K562 (cell line): ENCODE results near the gene DPH7. TPM values are rescaled to one million over a fixed set of nuclear protein-coding genes. Genes with fewer than 3 reads are reported as not detected.
A peak's percentile ranks its signal among the peaks of the same experiment; 100 is the strongest.

Experiments
- ATF7 ChIP-seq: fragments of 450-650 bp; IDR thresholded peaks from 2 replicates; pipeline ENCODE4 v1.7.1; 2014; ENCODE audit warnings: mild to moderate bottlenecking, moderate library complexity
- CBX1 ChIP-seq: sonication (generic); IDR thresholded peaks from 2 replicates; pipeline ENCODE4 v1.6.1; 2016; ENCODE audit warnings: antibody characterized with exemption, low read depth, mild to moderate bottlenecking
- EZH2 ChIP-seq: IDR thresholded peaks from 2 replicates; pipeline ENCODE4 v1.6.1; 2012; ENCODE audit warnings: low read depth, mild to moderate bottlenecking, inconsistent platforms, low read length, borderline replicate concordance
- FOS ChIP-seq: IDR thresholded peaks from 3 replicates; pipeline ENCODE4 v1.6.1; 2011; ENCODE audit not compliant: insufficient read length; ENCODE audit errors: extremely low read depth
- HCFC1 ChIP-seq: IDR thresholded peaks from 2 replicates; pipeline ENCODE4 v1.6.1; 2012; ENCODE audit warnings: low read depth, low read length, improper control_type of control experiment
- HDAC1 ChIP-seq, 2 experiments: fragments of 450-650 bp; IDR thresholded peaks; 2 replicates each; pipeline ENCODE4 v1.6.1; 2016 to 2017; ENCODE audit warnings: inconsistent platforms in 1 of 2, mild to moderate bottlenecking in 1 of 2, moderate library complexity in 1 of 2
- HIVEP1 ChIP-seq: fragments of 250-450 bp; sonication (Bioruptor Pico); IDR thresholded peaks from 2 replicates; pipeline ENCODE4 v1.4.0; 2020; ENCODE audit warnings: mild to moderate bottlenecking
- KDM4B ChIP-seq, 2 experiments: fragments of 450-650 bp in 1 of 2; sonication (generic) in 1 of 2; IDR thresholded peaks; 2 replicates each; pipeline ENCODE4 v1.6.1; 2016 to 2017; ENCODE audit warnings: borderline replicate concordance in 2 of 2, antibody characterized with exemption in 1 of 2, low read depth in 1 of 2, mild to moderate bottlenecking in 1 of 2
- RBFOX2 ChIP-seq: fragments of 200-400 bp; formaldehyde crosslinking; IDR thresholded peaks from 2 replicates; pipeline ENCODE4 v1.6.1; 2017; ENCODE audit warnings: low read depth, mild to moderate bottlenecking, low read length, moderate library complexity
- U2AF1 ChIP-seq: fragments of 200-400 bp; formaldehyde crosslinking; optimal IDR thresholded peaks from 2 replicates; pipeline ENCODE3; 2017; ENCODE audit warnings: mild to moderate bottlenecking, low read depth, low read length, moderate library complexity
- ZNF586 ChIP-seq: fragments of 450-650 bp; formaldehyde crosslinking; conservative IDR thresholded peaks from 2 replicates; pipeline ENCODE4 v1.4.0; 2020; ENCODE audit warnings: mild to moderate bottlenecking, moderate library complexity
- polyA plus RNA-seq, 8 experiments: library from polyadenylated mRNA; depleted of rRNA in 4 of 8; stranded (reverse) in 5 of 8; unstranded in 3 of 8; fragments of >200 nt; fragmentation: Nextera tagmentation in 2 of 8; fragmentation: Illumina TruSeq in 1 of 8; extraction: Ambion mirVana in 2 of 8; extraction: Trizol in 1 of 8; gene quantifications; 2 replicates each; pipeline versions ENCODE4 v1.2.1 to v1.2.3, GENCODE V29; 2011 to 2014; ENCODE audit warnings: inconsistent platforms in 1 of 8, missing spikeins in 1 of 8
- total RNA-seq, 7 experiments: library from RNA; depleted of rRNA in 6 of 7; stranded (reverse); fragments of >200 nt in 6 of 7; fragmentation: Illumina TruSeq in 2 of 7; extraction: Trizol in 2 of 7; gene quantifications; 2 replicates each; pipeline versions ENCODE4 v1.2.1 to v1.2.3, GENCODE V29; 2011 to 2021; ENCODE audit warnings: low replicate concordance in 1 of 7
- TF ChIP-seq, protein P1 (sequence below): fragments of 450-650 bp; IDR thresholded peaks from 2 replicates; pipeline ENCODE4 v1.6.1; 2016; ENCODE audit warnings: mild to moderate bottlenecking
- TF ChIP-seq, protein P2 (sequence below): fragments of 450-650 bp; formaldehyde crosslinking; IDR thresholded peaks from 2 replicates; pipeline ENCODE4 v1.4.0; 2020; ENCODE audit warnings: mild to moderate bottlenecking, moderate library complexity
- TF ChIP-seq, protein P3 (sequence below): fragments of 250-450 bp; sonication (Bioruptor Pico); IDR thresholded peaks from 2 replicates; pipeline ENCODE4 v1.4.0; 2020; ENCODE audit warnings: mild to moderate bottlenecking, moderate library complexity
- TF ChIP-seq, protein P4 (sequence below): fragments of 250-450 bp; sonication (Bioruptor Pico); IDR thresholded peaks from 2 replicates; pipeline ENCODE4 v1.5.0; 2021; ENCODE audit warnings: mild to moderate bottlenecking, moderate library complexity

The DPH7 gene
- total and polyA plus RNA-seq, 9 of the 15 experiments (the other 6 are each of a cell fraction or from before 2014, with no cell fraction given), result 13.9 to 68.6 (median 41.3) TPM

DNA sequence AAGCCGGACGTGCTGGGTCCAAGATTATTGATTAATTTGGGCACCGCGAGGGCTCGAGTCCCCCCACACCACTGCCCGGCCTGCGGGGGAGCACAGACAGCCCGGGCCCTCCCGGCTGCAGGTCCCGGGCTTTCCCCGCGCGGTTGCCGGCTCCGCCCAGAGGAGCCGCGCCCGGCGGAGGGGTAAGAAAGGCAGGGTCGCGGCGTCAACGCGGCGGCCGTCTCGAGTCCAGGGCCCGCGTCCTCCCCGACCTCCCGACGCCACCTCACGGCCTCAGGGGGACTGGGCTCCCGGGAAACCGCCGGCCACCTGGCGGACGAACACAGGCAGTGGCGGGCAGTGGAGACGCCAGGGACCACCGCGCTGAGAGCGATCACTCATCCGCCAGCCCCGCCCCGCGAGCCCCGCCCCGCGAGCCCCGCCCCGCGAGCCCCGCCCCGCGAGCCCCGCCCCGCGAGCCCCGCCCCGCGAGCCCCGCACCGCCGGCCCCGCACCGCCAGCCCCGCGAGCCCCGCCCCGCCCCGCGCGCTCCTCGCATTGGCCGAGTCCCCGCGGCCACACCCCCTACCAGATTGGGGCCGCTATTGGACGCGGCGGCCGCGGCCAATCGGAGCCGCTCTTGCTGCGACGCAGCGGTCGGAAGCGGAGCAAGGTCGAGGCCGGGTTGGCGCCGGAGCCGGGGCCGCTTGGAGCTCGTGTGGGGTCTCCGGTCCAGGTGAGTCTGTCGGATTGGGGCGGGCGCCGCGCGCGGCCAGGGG lies 27.3 kb downstream of the DPH7 start, which contains the start of gene MRPL41 (continued):
- TF ChIP-seq ATF7 (peak; percentile 53), HCFC1 (peak; percentile 62), U2AF1 (peak; percentile 25), HIVEP1 (CRISPR knock-in tag) (no peak), RBFOX2 (peak; percentile 89), CBX1 (peak; percentile 78; the same call in 1 of the 2 replicates), HDAC1 (IDR thresholded peaks at IDR 0.05) (peak in 1 of 2 experiments; percentile 27; a peak in 2 of 4 replicates), EZH2 (no peak), FOS (peak; percentile 62), ZNF586 (CRISPR knock-in tag) (no peak), KDM4B (IDR thresholded peaks at IDR 0.05; ENCODE audit: borderline replicate concordance in 2 of 2, low read depth in 1 of 2) (no peak)
- TF ChIP-seq, protein P1, sequence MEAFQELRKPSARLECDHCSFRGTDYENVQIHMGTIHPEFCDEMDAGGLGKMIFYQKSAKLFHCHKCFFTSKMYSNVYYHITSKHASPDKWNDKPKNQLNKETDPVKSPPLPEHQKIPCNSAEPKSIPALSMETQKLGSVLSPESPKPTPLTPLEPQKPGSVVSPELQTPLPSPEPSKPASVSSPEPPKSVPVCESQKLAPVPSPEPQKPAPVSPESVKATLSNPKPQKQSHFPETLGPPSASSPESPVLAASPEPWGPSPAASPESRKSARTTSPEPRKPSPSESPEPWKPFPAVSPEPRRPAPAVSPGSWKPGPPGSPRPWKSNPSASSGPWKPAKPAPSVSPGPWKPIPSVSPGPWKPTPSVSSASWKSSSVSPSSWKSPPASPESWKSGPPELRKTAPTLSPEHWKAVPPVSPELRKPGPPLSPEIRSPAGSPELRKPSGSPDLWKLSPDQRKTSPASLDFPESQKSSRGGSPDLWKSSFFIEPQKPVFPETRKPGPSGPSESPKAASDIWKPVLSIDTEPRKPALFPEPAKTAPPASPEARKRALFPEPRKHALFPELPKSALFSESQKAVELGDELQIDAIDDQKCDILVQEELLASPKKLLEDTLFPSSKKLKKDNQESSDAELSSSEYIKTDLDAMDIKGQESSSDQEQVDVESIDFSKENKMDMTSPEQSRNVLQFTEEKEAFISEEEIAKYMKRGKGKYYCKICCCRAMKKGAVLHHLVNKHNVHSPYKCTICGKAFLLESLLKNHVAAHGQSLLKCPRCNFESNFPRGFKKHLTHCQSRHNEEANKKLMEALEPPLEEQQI, result no peak
- TF ChIP-seq, protein P2, sequence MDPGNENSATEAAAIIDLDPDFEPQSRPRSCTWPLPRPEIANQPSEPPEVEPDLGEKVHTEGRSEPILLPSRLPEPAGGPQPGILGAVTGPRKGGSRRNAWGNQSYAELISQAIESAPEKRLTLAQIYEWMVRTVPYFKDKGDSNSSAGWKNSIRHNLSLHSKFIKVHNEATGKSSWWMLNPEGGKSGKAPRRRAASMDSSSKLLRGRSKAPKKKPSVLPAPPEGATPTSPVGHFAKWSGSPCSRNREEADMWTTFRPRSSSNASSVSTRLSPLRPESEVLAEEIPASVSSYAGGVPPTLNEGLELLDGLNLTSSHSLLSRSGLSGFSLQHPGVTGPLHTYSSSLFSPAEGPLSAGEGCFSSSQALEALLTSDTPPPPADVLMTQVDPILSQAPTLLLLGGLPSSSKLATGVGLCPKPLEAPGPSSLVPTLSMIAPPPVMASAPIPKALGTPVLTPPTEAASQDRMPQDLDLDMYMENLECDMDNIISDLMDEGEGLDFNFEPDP, result no peak
- TF ChIP-seq, protein P3, sequence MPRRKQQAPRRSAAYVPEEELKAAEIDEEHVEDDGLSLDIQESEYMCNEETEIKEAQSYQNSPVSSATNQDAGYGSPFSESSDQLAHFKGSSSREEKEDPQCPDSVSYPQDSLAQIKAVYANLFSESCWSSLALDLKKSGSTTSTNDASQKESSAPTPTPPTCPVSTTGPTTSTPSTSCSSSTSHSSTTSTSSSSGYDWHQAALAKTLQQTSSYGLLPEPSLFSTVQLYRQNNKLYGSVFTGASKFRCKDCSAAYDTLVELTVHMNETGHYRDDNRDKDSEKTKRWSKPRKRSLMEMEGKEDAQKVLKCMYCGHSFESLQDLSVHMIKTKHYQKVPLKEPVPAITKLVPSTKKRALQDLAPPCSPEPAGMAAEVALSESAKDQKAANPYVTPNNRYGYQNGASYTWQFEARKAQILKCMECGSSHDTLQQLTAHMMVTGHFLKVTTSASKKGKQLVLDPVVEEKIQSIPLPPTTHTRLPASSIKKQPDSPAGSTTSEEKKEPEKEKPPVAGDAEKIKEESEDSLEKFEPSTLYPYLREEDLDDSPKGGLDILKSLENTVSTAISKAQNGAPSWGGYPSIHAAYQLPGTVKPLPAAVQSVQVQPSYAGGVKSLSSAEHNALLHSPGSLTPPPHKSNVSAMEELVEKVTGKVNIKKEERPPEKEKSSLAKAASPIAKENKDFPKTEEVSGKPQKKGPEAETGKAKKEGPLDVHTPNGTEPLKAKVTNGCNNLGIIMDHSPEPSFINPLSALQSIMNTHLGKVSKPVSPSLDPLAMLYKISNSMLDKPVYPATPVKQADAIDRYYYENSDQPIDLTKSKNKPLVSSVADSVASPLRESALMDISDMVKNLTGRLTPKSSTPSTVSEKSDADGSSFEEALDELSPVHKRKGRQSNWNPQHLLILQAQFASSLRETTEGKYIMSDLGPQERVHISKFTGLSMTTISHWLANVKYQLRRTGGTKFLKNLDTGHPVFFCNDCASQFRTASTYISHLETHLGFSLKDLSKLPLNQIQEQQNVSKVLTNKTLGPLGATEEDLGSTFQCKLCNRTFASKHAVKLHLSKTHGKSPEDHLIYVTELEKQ, result no peak
- TF ChIP-seq, protein P4, sequence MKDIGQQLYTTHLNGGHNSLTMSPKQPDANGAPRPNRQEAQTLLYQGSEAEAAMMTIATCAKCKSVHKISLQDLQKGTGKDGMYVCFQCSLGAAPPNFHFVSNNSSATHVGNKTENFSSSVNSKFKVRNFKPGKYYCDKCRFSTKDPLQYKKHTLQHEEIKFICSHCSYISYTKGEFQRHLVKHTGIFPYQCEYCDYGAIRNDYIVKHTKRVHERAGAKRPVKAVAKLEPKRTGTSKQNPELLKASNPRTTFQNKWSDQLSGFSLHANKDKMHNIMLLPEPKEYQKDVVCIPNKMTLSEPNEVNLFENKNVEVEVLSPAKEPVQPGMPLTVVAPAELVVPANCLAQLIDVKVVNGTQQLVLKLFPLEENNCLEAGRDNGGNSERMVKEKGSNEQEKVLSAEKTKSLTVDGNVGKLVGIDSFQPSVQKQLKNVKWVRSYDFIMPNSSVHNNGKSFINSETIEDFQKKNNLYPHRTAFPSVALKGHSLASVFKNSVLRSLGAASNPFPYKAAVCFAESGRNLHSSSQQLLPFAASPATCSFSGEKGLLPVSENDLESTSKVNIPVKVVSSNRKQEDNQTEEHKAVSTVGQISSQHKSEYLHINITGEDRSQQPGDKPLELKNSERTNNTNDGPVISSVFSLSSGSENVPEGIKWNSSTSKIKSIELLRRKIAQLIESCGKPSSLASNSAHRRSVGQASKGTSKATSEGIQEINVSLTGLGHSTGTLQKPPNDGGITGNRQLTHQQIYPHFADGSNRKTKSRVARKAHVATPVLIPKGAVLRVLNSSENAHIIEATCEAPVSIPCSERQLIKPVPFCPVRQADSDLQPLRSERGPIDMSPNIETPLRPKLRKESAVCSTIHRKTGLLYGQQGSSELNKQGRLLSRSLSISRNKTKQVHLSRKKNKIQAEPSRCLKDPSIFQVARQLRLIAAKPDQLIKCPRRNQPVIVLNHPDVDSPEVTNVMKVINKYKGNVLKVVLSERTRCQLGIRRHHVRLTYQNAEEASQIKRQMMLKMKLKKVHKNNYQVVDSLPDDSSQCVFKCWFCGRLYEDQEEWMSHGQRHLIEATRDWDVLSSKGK (CRISPR knock-in tag), result no peak
